AG10803 (cell line): Measurements from ENCODE around the gene IPO11.
"Not testable (repeated sequence)": the region's sequence is repeated elsewhere in the genome, so short reads cannot be mapped to it uniquely, and the experiment has no call there.

Source experiments
- DNase-seq: peaks from one replicate; pipeline ENCODE4 v3.0.0; 2010; ENCODE audit warnings: low read depth
- H3K4me3 ChIP-seq: 2 replicates; pipeline ENCODE4 v1.5.1; 2011; ENCODE audit warnings: mild to moderate bottlenecking, low read length, control low read depth
- TF ChIP-seq, protein P1 (sequence below): conservative IDR thresholded peaks from 2 replicates; pipeline ENCODE4 v1.5.1; 2011; ENCODE audit warnings: mild to moderate bottlenecking, low read length, control low read depth, inconsistent platforms

The IPO11 gene

DNA sequence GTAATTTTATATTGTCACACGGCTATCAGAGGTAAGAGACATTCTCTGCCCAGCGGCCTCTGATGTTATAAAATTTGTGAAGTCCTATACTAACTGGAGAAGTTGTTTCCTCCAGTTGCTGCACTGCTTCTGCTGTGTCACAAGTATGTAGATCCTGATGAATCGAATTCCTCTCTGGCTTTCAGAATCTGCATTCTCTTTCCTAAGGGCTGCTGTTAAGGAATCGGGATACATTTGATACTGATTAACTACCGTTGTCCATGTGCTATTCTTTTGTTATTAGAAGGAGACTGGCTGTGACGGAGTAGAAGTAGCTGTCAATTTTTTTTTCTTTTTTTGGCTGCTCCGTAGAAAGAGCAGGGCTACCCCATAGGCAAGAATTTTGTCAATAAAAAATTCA, 84.3 kb downstream of the IPO11 start:
- TF ChIP-seq, protein P1, sequence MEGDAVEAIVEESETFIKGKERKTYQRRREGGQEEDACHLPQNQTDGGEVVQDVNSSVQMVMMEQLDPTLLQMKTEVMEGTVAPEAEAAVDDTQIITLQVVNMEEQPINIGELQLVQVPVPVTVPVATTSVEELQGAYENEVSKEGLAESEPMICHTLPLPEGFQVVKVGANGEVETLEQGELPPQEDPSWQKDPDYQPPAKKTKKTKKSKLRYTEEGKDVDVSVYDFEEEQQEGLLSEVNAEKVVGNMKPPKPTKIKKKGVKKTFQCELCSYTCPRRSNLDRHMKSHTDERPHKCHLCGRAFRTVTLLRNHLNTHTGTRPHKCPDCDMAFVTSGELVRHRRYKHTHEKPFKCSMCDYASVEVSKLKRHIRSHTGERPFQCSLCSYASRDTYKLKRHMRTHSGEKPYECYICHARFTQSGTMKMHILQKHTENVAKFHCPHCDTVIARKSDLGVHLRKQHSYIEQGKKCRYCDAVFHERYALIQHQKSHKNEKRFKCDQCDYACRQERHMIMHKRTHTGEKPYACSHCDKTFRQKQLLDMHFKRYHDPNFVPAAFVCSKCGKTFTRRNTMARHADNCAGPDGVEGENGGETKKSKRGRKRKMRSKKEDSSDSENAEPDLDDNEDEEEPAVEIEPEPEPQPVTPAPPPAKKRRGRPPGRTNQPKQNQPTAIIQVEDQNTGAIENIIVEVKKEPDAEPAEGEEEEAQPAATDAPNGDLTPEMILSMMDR = no peak
- H3K4me3 ChIP-seq = no peak overlapping the region
- no peak for DNase-seq

DNA sequence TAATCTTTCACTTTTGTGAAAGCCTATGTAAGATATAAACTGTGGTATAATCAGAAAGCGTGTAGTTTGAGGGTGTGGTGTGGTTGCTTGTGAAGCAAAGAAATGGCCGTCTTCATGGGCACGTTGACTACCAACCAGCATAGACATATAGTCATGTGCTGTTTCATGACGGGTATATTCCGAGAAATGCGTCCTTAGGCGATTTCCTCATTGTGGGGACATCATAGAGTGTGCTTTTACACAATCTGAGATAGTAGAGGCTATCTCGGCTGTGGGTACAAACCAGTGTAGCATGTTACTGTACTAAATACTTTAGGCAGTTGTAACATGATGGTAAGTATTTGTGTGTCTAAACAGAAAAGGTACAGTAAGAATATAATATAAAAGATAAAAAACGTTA, 86.4 kb downstream of the IPO11 start:
- TF ChIP-seq, protein P1 = no peak
- no peak overlapping the region for H3K4me3 ChIP-seq
- no peak for DNase-seq

DNA sequence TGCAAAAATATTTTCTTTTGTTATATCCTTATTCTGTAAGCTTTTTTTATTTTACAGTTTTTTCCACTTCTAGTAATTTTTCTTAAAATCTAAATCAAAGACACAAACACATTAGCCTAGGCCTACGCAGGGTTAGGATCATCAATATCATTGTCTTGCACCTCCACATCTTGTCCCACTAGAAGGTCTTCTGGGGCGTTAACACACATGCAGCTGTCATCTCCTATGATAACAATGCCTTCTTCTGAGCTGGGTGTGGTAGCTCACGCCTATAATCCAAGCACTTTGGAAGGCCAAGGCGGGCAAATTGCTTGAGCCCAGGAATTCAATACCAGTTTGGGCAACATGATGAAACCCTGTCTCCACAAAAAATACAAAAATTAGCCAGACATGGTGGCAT, 87.2 kb downstream of the IPO11 start:
- TF ChIP-seq, protein P1 = no peak
- no peak overlapping the region for H3K4me3 ChIP-seq
- no peak for DNase-seq

DNA sequence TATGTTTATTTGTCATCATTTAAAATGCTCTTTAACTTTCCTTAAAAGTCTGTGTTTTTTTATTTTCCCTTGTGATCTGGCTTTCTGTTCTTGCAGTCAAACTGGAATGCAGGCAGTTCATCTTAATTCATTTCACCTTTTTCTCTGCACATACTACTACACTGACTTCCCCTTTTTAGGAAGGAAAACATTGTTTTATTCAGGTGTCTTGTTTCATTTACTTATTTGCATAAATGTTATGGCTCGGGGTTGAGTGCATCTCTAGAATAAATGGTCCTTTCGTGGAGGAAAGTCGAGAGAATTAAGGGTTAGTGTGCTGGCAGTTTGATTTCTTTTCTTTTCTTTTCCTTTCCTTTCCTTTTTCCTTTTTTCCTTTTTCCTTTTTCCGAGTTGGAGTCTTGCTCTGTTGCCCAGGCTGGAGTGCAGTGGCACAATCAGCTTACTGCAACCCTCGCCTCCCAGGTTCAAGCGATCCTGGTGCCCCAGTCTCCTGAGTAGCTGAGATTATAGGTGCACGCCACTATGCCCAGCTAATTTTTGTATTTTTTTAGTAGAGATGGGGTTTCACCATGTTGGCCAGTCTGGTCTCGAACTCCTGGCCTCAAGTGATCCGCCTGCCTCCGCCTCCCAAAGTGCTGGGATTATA, 90.0 kb downstream of the IPO11 start:
- DNase-seq = no peak

DNA sequence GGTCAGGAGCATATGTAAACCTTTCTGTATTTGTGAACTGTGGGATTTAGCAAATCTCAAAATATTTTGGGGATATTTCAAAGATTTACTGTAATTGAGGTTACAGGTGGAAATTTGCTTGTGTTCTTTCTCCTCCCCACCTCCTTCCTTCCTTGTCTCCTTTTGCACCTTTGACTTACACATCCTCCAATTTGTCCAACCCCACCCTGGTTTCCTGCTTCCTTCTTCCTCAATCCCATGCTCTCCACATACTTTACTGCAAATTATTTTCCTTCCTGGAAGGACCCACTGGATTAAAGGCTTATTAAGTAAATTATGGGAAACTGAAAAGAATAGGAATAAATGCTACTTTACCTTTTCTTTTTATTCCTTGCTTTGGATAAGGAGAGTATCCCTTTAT, 91.6 kb downstream of the IPO11 start:
- DNase-seq = no peak
- H3K4me3 ChIP-seq = no peak overlapping the region
- TF ChIP-seq, protein P1 = no peak

More for the DNA sequence above, 90.0 kb downstream of the IPO11 start:
- TF ChIP-seq, protein P1 = no peak
- no peak overlapping the region for H3K4me3 ChIP-seq

DNA sequence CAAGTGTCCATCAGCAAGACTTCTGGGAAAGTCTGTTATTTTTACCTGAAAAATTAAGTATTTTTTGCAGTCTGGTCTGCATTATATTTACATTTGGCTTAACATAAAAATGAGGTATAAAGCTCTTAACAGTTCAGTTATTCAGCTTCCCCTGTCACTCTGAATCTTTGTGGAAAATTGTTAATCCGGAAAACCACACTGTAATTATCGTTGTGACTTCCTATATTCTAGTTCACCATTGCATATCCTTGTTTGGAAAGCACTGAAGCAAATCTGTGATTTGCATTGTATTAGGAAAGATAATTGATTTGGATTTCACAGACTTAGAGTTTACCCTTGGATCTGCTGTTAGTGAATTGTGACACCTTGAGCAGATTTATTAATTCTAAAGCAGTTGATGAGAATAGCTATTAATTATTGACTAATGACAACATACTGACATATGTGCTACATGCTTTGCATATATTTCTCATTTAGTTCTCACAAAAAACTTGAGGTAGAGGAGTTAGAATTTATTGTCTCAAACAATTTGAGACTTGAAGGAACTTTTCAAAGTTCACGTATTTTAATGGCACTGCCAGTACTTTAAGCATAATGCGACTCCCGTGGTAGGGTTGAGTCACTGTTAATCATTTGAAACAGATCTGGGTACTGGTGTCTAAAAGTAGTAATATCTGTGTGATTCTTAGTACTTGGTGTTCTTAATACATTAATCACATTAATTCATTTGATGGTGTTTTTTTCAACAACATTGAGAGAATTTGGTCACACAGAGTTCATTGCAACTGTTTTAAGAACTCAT, 94.3 kb downstream of the IPO11 start:
- DNase-seq = no peak
- H3K4me3 ChIP-seq = no peak overlapping the region
- TF ChIP-seq, protein P1 = no peak

DNA sequence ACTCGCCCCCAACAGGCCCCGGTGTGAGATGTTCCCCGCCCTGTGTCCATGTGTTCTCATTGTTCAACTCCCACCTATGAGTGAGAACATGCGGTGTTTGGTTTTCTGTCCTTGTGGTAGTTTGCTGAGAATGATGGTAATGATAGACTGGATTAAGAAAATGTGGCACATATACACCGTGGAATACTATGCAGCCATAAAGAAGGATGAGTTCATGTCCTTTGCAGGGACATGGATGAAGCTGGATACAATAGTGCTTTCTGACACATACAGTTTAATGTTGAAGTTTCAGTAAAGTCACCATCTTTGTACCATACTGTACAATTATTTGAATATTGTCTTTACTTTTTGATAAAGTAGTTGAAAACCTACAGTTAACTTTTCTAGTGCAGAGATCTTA, 96.2 kb downstream of the IPO11 start:
- not testable (repeated sequence) for H3K4me3 ChIP-seq, DNase-seq
